CD4-positive, CD25-positive, alpha-beta regulatory T cell (primary cell): ENCODE data around the gene ZMYM4. TPM values are rescaled to one million over a fixed set of nuclear protein-coding genes. Genes with fewer than 3 reads are reported as not detected.
"Not testable (repeated sequence)": the region's sequence is repeated elsewhere in the genome, so short reads cannot be mapped to it uniquely, and the experiment has no call there.

Experiments used
- ATAC-seq, 2 donors: fragments of 150-1000 bp; cut with Tn5 transposase; one replicate each; pipeline ENCODE4 v1.10.0; 2021; ENCODE audit warnings: low read depth in 2 of 2, moderate number of reproducible peaks in 2 of 2, moderate library complexity in 1 of 2
- DNase-seq, 3 donors: peaks; one replicate each; pipeline versions ENCODE4 v3.0.0 to v3.0.0-alpha.2; 2012 to 2022; ENCODE audit warnings: mixed read lengths in 1 of 3
- H3K27ac ChIP-seq: one replicate; pipeline ENCODE4 v1.7.0; 2013; ENCODE audit warnings: mild to moderate bottlenecking, low read length; ENCODE audit not compliant: insufficient read depth, poor library complexity, severe bottlenecking
- H3K27me3 ChIP-seq: one replicate; pipeline ENCODE4 v1.7.0; 2013; ENCODE audit warnings: low read length; ENCODE audit not compliant: control insufficient read depth, insufficient read depth
- H3K36me3 ChIP-seq: one replicate; pipeline ENCODE4 v1.7.0; 2013; ENCODE audit warnings: mild to moderate bottlenecking, low read length, moderate library complexity; ENCODE audit not compliant: control insufficient read depth, insufficient read depth
- H3K4me1 ChIP-seq: 2 replicates; pipeline ENCODE4 v1.7.0; 2013; ENCODE audit warnings: mild to moderate bottlenecking, low read length; ENCODE audit not compliant: insufficient read depth, control insufficient read depth, poor library complexity, severe bottlenecking
- H3K4me3 ChIP-seq: one replicate; pipeline ENCODE4 v1.7.0; 2013; ENCODE audit warnings: low read depth, mild to moderate bottlenecking, low read length, moderate library complexity
- H3K9me3 ChIP-seq, 2 experiments: 1 replicate in 1 of 2; 2 replicates in 1 of 2; pipeline ENCODE4 v1.7.0; 2013; ENCODE audit warnings: low read length in 2 of 2, mild to moderate bottlenecking in 1 of 2, moderate library complexity in 1 of 2; ENCODE audit not compliant: control insufficient read depth in 2 of 2
- H3K27ac Mint-ChIP-seq, 3 donors: one replicate each; pipeline ENCODE4 v1.8.0; 2020 to 2022; ENCODE audit warnings: mild to moderate bottlenecking in 3 of 3, mixed read lengths in 3 of 3, moderate library complexity in 2 of 3
- H3K27me3 Mint-ChIP-seq: one replicate; pipeline ENCODE4 v1.8.0; 2022; ENCODE audit warnings: mild to moderate bottlenecking, mixed read lengths
- H3K36me3 Mint-ChIP-seq: one replicate; pipeline ENCODE4 v1.8.0; 2020; ENCODE audit warnings: mixed read lengths
- H3K4me1 Mint-ChIP-seq, 4 donors: one replicate each; pipeline ENCODE4 v1.8.0; 2020 to 2022; ENCODE audit warnings: mixed read lengths in 4 of 4, mild to moderate bottlenecking in 1 of 4
- H3K4me3 Mint-ChIP-seq, 4 donors: one replicate each; pipeline ENCODE4 v1.8.0; 2020 to 2022; ENCODE audit warnings: mild to moderate bottlenecking in 4 of 4, mixed read lengths in 4 of 4, moderate library complexity in 3 of 4
- H3K9me3 Mint-ChIP-seq, 7 donors: one replicate each; pipeline ENCODE4 v1.8.0; 2020 to 2022; ENCODE audit warnings: mixed read lengths in 7 of 7, mild to moderate bottlenecking in 3 of 7, moderate library complexity in 2 of 7
- polyA plus RNA-seq, 4 donors: library from polyadenylated mRNA; unstranded; fragments of 300-500 nt; fragmentation: Illumina TruSeq; gene quantifications; one replicate each; pipeline ENCODE4 v1.2.3, GENCODE V29; 2021
- total RNA-seq: library from RNA; stranded (reverse); gene quantifications from one replicate; pipeline ENCODE4 v1.2.3, GENCODE V29; 2022

Gene ZMYM4
- total and polyA plus RNA-seq, 5 donors from 2014 or later = 21.6 to 31.3 (median 26.8) TPM

- no peak for DNase-seq
- Mint-ChIP-seq H3K27me3 (no peaks in the 10 kb centered on the region), H3K36me3 (peaks cover 5% of the 10 kb centered on the region), H3K4me3 (no peak overlapping the region), H3K27ac (peak overlapping the region in 1 of 3 donors; percentile 43), H3K4me1 (peaks cover 0 to 9% (median 1%) of the 10 kb centered on the region in 4 donors), H3K9me3 (no peaks in the 10 kb centered on the region)
- no peak for ATAC-seq
- Histone ChIP-seq H3K27ac (no peak overlapping the region), H3K4me3 (no peak overlapping the region), H3K27me3 (no peaks in the 10 kb centered on the region), H3K4me1 (no peaks in the 10 kb centered on the region), H3K9me3 (no peaks in the 10 kb centered on the region), H3K36me3 (peaks cover 5% of the 10 kb centered on the region)
Observed at GRCh38 chr1:35369922-35370671, 101.6 kb downstream of the ZMYM4 start.

- no peak for DNase-seq
- peaks cover 6% of the 10 kb centered on the region for H3K36me3 Mint-ChIP-seq
- H3K27me3 ChIP-seq = no peaks in the 10 kb centered on the region
- H3K9me3 Mint-ChIP-seq = no peaks in the 10 kb centered on the region
- no peak overlapping the region for H3K4me3 ChIP-seq
- H3K4me3 Mint-ChIP-seq = no peak overlapping the region
- H3K36me3 ChIP-seq = peaks cover 5% of the 10 kb centered on the region
- H3K4me1 ChIP-seq = no peaks in the 10 kb centered on the region
- no peak for ATAC-seq
- no peaks in the 10 kb centered on the region for H3K27me3 Mint-ChIP-seq
- H3K4me1 Mint-ChIP-seq = peaks cover 0 to 9% (median 1%) of the 10 kb centered on the region in 4 donors
- no peak overlapping the region for H3K27ac Mint-ChIP-seq
- H3K27ac ChIP-seq = no peak overlapping the region
- H3K9me3 ChIP-seq = no peaks in the 10 kb centered on the region
Observed at GRCh38 chr1:35371506-35371905, 103.0 kb downstream of the ZMYM4 start.

DNA sequence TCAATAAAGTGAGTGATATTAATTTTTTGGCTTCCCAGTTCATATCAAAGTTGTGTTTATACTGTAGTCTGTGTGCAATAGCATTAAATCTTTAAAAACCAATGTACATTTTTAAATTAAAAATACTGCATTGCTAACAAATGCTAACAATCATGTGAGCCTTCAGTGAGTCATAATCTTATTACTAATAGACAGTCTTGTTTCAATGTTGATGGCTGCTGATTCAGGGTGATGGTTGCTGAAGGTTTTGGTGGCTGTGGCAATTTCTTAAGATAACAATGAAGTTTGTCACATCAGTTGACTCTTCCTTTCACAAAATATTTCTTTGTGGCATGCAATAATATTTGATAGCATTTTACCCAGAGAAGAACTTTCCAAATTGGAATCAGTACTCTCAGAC lies 109.0 kb downstream of the ZMYM4 start:
- ATAC-seq (no peak), DNase-seq (no peak)
- Histone ChIP-seq H3K36me3 (no peaks in the 10 kb centered on the region), H3K4me1 (no peaks in the 10 kb centered on the region), H3K27me3 (no peaks in the 10 kb centered on the region), H3K4me3 (no peak overlapping the region), H3K9me3 (no peaks in the 10 kb centered on the region), H3K27ac (no peak overlapping the region)
- Mint-ChIP-seq H3K27ac (no peak overlapping the region), H3K4me1 (no peaks in the 10 kb centered on the region), H3K27me3 (no peaks in the 10 kb centered on the region), H3K36me3 (peaks cover 6% of the 10 kb centered on the region), H3K9me3 (no peaks in the 10 kb centered on the region), H3K4me3 (no peak overlapping the region)

DNA sequence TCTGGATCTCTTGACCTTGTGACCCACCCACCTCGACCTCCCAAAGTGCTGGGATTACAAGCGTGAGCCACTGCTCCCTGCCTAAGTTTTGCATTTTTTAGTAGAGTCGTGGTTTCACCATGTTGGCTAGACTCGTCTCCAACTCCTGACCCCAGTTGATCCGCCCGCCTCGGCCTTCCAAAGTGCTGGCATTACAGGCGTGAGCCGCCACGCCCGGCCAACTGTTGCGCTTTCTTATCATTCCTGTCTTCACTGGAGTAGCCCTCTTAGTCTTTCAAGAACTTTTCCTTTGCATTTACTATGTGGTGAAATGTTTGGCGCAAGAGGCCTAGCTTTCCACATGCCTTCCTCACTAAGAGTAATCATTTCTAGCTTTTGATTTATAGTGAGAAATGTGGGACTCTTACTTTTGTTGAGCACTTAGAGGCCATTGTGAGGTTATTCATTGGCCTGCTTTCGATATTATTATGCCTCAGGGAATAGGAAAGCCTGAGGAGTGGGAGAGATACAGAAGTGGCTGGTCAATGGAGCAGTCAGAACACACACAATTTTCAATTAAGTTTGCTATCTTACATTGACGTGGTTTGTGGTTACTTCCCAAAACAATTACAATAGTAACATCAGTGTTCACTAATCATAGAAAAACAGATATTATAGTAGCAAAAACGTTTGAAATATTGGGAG lies 111.0 kb downstream of the ZMYM4 start:
- H3K27me3 Mint-ChIP-seq = no peaks in the 10 kb centered on the region
- DNase-seq (no peak), ATAC-seq (no peak)
- H3K27ac Mint-ChIP-seq = peak overlapping the region in 1 of 3 donors; percentile 52
- Histone ChIP-seq H3K9me3 (no peaks in the 10 kb centered on the region), H3K27me3 (no peaks in the 10 kb centered on the region), H3K4me3 (no peak overlapping the region), H3K36me3 (no peaks in the 10 kb centered on the region), H3K4me1 (no peaks in the 10 kb centered on the region), H3K27ac (no peak overlapping the region)
- peaks cover 6% of the 10 kb centered on the region for H3K36me3 Mint-ChIP-seq
- H3K9me3 Mint-ChIP-seq = no peaks in the 10 kb centered on the region
- H3K4me3 Mint-ChIP-seq = no peak overlapping the region
- peaks cover 0 to 9% (median 0%) of the 10 kb centered on the region in 4 donors for H3K4me1 Mint-ChIP-seq

DNA sequence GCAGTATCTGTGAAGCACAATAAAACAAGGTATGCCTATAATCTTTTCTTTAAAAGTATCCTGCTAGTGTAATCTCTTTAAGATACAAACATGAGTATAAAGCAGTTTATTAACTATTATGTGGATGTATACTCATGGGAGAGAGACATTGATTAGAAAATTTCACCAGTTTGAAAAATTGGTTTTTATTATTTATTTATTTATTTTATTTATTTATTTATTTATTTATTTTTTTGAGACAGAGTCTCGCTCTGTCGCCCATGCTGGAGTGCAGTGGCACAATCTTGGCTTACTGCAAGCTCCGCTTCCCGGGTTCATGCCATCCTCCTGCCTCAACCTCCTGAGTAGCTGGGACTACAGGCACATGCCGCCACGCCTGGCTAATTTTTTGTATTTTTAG lies 111.6 kb downstream of the ZMYM4 start:
- H3K4me3 Mint-ChIP-seq, H3K27ac ChIP-seq, H3K4me1 Mint-ChIP-seq, H3K36me3 Mint-ChIP-seq, H3K36me3 ChIP-seq, H3K9me3 Mint-ChIP-seq, ATAC-seq, DNase-seq, H3K9me3 ChIP-seq, H3K27me3 Mint-ChIP-seq, H3K4me3 ChIP-seq, H3K4me1 ChIP-seq, H3K27ac Mint-ChIP-seq, H3K27me3 ChIP-seq: not testable (repeated sequence)

DNA sequence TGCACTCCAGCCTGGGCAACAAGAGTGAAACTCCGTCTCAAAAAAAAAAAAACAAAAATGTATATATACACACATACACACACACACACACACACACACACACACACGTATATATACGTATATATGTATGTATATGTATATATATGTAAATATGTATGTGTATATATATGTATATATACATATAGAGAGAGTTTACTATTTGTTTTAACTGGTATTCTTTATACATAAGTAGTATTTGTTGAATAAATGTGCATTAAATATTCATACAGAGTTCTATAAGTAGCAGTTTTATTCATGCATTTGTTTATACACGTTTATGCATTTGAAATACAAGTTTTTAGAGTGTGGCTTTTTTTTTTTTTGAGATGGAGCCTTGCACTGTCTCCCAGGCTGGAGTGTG lies 113.6 kb downstream of the ZMYM4 start:
- no peaks in the 10 kb centered on the region for H3K4me1 ChIP-seq
- H3K9me3 Mint-ChIP-seq = no peaks in the 10 kb centered on the region
- ATAC-seq = no peak
- H3K9me3 ChIP-seq = no peaks in the 10 kb centered on the region
- no peak overlapping the region for H3K4me3 ChIP-seq
- no peak overlapping the region for H3K4me3 Mint-ChIP-seq
- H3K36me3 Mint-ChIP-seq = peaks cover 12% of the 10 kb centered on the region
- H3K27ac ChIP-seq = no peak overlapping the region
- H3K4me1 Mint-ChIP-seq = peaks cover 0 to 9% (median 0%) of the 10 kb centered on the region in 4 donors
- H3K27ac Mint-ChIP-seq = no peak overlapping the region
- no peak for DNase-seq
- H3K27me3 ChIP-seq = no peaks in the 10 kb centered on the region
- H3K27me3 Mint-ChIP-seq = no peaks in the 10 kb centered on the region
- peaks cover 9% of the 10 kb centered on the region for H3K36me3 ChIP-seq

DNA sequence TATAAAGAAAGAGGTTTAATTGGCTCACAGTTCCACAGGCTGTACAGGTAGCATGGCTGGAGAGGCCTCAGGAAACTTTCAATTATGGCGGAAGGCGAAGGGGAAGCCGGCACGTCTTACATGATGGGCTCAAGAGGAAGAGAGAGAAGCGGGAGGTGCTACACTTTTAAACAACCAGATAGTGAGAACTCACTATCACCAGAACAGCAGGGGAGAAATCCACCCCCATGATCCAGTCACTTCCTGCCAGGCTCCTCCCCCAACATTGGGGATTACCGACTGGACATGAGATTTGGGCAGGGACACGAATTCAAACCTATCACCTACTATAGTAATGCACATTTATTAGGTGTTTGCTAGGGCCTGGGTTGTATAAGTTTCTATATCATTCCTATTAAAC lies 117.8 kb downstream of the ZMYM4 start:
- H3K4me3 ChIP-seq = no peak overlapping the region
- H3K27ac ChIP-seq = no peak overlapping the region
- Mint-ChIP-seq H3K4me1 (peaks cover 0 to 9% (median 0%) of the 10 kb centered on the region in 4 donors), H3K36me3 (peaks cover 25% of the 10 kb centered on the region), H3K4me3 (no peak overlapping the region), H3K9me3 (no peaks in the 10 kb centered on the region), H3K27ac (no peak overlapping the region), H3K27me3 (no peaks in the 10 kb centered on the region)
- H3K36me3 ChIP-seq = peaks cover 21% of the 10 kb centered on the region
- no peaks in the 10 kb centered on the region for H3K9me3 ChIP-seq
- DNase-seq (no peak), ATAC-seq (no peak)
- no peaks in the 10 kb centered on the region for H3K27me3 ChIP-seq
- no peaks in the 10 kb centered on the region for H3K4me1 ChIP-seq

- no peak for ATAC-seq
- no peak for DNase-seq
- H3K27ac ChIP-seq = no peak overlapping the region
- H3K36me3 Mint-ChIP-seq = peaks cover 26% of the 10 kb centered on the region
- no peaks in the 10 kb centered on the region for H3K4me1 ChIP-seq
- no peaks in the 10 kb centered on the region for H3K9me3 Mint-ChIP-seq
- H3K27me3 Mint-ChIP-seq = no peaks in the 10 kb centered on the region
- peaks cover 0 to 9% (median 0%) of the 10 kb centered on the region in 4 donors for H3K4me1 Mint-ChIP-seq
- no peaks in the 10 kb centered on the region for H3K27me3 ChIP-seq
- H3K4me3 Mint-ChIP-seq = no peak overlapping the region
- no peak overlapping the region for H3K27ac Mint-ChIP-seq
- H3K36me3 ChIP-seq = peaks cover 22% of the 10 kb centered on the region
- no peak overlapping the region for H3K4me3 ChIP-seq
- H3K9me3 ChIP-seq = no peaks in the 10 kb centered on the region
Observed at GRCh38 chr1:35386959-35387358, 118.5 kb downstream of the ZMYM4 start.
